C4-2B (cell line): ENCODE data around the gene SLAIN1.

Source experiments
- H3K27ac ChIP-seq: fragments of 450-650 bp; 2 replicates; pipeline ENCODE4 v1.5.1; 2017
- CTCF ChIP-seq: fragments of 450-650 bp; conservative IDR thresholded peaks from 2 replicates; pipeline ENCODE4 v1.5.1; 2017; ENCODE audit warnings: mild to moderate bottlenecking
- ZFX ChIP-seq: fragments of 450-650 bp; IDR thresholded peaks from 2 replicates; pipeline ENCODE4 v1.6.1; 2017

SLAIN1 gene

GRCh38 chr13:77687799-77688198, 9.7 kb upstream of the SLAIN1 start:
- H3K27ac ChIP-seq: no peak overlapping the region
- no peak for TF ChIP-seq CTCF
- no peak for TF ChIP-seq ZFX

- no peak overlapping the region for H3K27ac ChIP-seq
- TF ChIP-seq ZFX: no peak
- no peak for TF ChIP-seq CTCF
Observed at GRCh38 chr13:77691871-77692270, 5.6 kb upstream of the SLAIN1 start.

- no peak overlapping the region for H3K27ac ChIP-seq
- TF ChIP-seq CTCF: no peak
- TF ChIP-seq ZFX: no peak
Observed at GRCh38 chr13:77692746-77693448, 4.6 kb upstream of the SLAIN1 start.

- no peak overlapping the region for H3K27ac ChIP-seq
- TF ChIP-seq CTCF: no peak
- TF ChIP-seq ZFX: no peak
Observed at GRCh38 chr13:77693449-77693940, 4.0 kb upstream of the SLAIN1 start.

GRCh38 chr13:77696006-77696878, 1.2 kb upstream of the SLAIN1 start:
- TF ChIP-seq ZFX (no peak), CTCF (no peak)
- H3K27ac ChIP-seq: no peak overlapping the region

GRCh38 chr13:77696879-77697216, 639 bp upstream of the SLAIN1 start:
- H3K27ac ChIP-seq: no peak overlapping the region
- TF ChIP-seq CTCF: no peak
- no peak for TF ChIP-seq ZFX
